ENCODE data around the gene LIN52. TPM values are rescaled to one million over a fixed set of nuclear protein-coding genes. Genes with fewer than 3 reads are reported as not detected.

LIN52 gene
- total and polyA plus RNA-seq, 9 of the 15 experiments (the other 6 are each of a cell fraction or from before 2014, with no cell fraction given), result 4.6 to 11.8 (median 9.2) TPM

DNA sequence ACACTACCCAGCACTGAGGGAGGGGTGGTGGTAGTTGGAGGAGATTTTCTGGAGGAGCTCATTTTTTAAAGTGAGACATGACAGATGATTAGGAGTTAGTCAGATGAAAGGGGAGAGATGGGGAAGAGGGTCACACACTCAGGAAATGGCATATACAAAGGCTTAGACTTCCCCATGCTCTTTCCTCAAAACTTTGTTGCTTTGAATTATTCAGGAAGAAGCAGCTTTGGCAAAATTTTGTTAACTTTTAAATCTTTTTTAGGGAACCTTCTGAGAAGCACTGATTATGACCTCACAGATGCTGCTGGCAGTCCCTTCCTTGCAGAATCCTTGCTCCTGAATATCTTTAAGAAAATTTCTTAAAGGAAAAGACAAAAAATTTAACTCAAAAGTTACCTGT lies 20.3 kb upstream of the LIN52 start:
- H4K20me1 ChIP-seq (replicated peaks; ENCODE audit: control insufficient read depth, insufficient read depth, low read length), result no peaks in the 10 kb centered on the region
- H3K4me2 ChIP-seq (ENCODE audit: insufficient read depth, low read length), result no peak overlapping the region
- H3K79me2 ChIP-seq (ENCODE audit: control insufficient read depth, insufficient read depth, low read length), result no peaks in the 10 kb centered on the region
- no peak overlapping the region for H3K9ac ChIP-seq (ENCODE audit: insufficient read depth in 1 of 2, low read depth in 2 of 2, low read length in 2 of 2)
- ATAC-seq (no peak), FAIRE-seq (no peak), DNase-seq (ENCODE audit: extremely low read depth in 1 of 4, low spot score in 3 of 4) (no peak)
- H3K9me1 ChIP-seq (ENCODE audit: control insufficient read depth, insufficient read depth, low read length), result no peaks in the 10 kb centered on the region
- H3K27me3 ChIP-seq (ENCODE audit: control insufficient read depth in 2 of 2, insufficient read depth in 2 of 2, low read length in 2 of 2), result no peaks in the 10 kb centered on the region
- no TSS peak for BruUV-seq (replicated peaks)
- intact Hi-C loops (cut with micrococcal nuclease), result no loop called here
- in situ Hi-C loops (cut with MboI), result no loop called here
- no peaks in the 10 kb centered on the region for H3K9me3 ChIP-seq (replicated peaks; ENCODE audit: control insufficient read depth, insufficient read depth, low read depth, low read length)
- POLR2A ChIA-PET, result interaction anchor here (0.5 to 1.2 kb wide), 2 partner anchors 14 to 732 kb away, joined by 3 to 4 read pairs; no protein-coding TSS in a partner anchor
- H3K4me1 ChIP-seq (replicated peaks in 1 of 2; ENCODE audit: control insufficient read depth in 2 of 2, insufficient read depth in 2 of 2, low read length in 2 of 2), result peaks cover 0 to 7% of the 10 kb centered on the region in 2 experiments; a peak in 2 of 5 replicates
- TF ChIP-seq, protein P1, sequence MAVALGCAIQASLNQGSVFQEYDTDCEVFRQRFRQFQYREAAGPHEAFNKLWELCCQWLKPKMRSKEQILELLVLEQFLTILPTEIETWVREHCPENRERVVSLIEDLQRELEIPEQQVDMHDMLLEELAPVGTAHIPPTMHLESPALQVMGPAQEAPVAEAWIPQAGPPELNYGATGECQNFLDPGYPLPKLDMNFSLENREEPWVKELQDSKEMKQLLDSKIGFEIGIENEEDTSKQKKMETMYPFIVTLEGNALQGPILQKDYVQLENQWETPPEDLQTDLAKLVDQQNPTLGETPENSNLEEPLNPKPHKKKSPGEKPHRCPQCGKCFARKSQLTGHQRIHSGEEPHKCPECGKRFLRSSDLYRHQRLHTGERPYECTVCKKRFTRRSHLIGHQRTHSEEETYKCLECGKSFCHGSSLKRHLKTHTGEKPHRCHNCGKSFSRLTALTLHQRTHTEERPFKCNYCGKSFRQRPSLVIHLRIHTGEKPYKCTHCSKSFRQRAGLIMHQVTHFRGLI (CRISPR knock-in tag; IDR thresholded peaks at IDR 0.05), result no peak
- no peak for TF ChIP-seq JUND (IDR thresholded peaks at IDR 0.05; ENCODE audit: borderline replicate concordance, low read depth, low read length)
- TF ChIP-seq JUND (tag; IDR thresholded peaks at IDR 0.05; ENCODE audit: borderline replicate concordance, low read depth, low read length), result no peak
- no peak for TF ChIP-seq SRSF9 (IDR thresholded peaks at IDR 0.05; ENCODE audit: borderline replicate concordance, low read depth, low read length)
- TF ChIP-seq HLTF (IDR thresholded peaks at IDR 0.05), result no peak
- no peak for TF ChIP-seq ZEB2 (IDR thresholded peaks at IDR 0.05)
- TF ChIP-seq ARID3A (IDR thresholded peaks at IDR 0.05; ENCODE audit: borderline replicate concordance, low read depth, low read length), result no peak
- TF ChIP-seq CHCHD3 (CRISPR knock-in tag; IDR thresholded peaks at IDR 0.05), result no peak
- no peak for TF ChIP-seq PATZ1 (CRISPR knock-in tag; IDR thresholded peaks at IDR 0.05; ENCODE audit: borderline replicate concordance)
- TF ChIP-seq TAF9B (IDR thresholded peaks at IDR 0.05; ENCODE audit: partially characterized antibody), result no peak
- TF ChIP-seq CAMTA2 (CRISPR knock-in tag; conservative IDR thresholded peaks at IDR 0.05), result no peak
- no peak for TF ChIP-seq NR2C2 (CRISPR knock-in tag; IDR thresholded peaks at IDR 0.05)
- TF ChIP-seq NR2C2 (tag; IDR thresholded peaks at IDR 0.05), result no peak
- TF ChIP-seq PRPF4 (IDR thresholded peaks at IDR 0.05; ENCODE audit: insufficient read depth, low read depth, low read length, poor library complexity, severe bottlenecking), result no peak
- TF ChIP-seq, protein P2, sequence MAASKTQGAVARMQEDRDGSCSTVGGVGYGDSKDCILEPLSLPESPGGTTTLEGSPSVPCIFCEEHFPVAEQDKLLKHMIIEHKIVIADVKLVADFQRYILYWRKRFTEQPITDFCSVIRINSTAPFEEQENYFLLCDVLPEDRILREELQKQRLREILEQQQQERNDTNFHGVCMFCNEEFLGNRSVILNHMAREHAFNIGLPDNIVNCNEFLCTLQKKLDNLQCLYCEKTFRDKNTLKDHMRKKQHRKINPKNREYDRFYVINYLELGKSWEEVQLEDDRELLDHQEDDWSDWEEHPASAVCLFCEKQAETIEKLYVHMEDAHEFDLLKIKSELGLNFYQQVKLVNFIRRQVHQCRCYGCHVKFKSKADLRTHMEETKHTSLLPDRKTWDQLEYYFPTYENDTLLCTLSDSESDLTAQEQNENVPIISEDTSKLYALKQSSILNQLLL (CRISPR knock-in tag; IDR thresholded peaks at IDR 0.05; ENCODE audit: borderline replicate concordance), result no peak
- TF ChIP-seq RHOXF2B (CRISPR knock-in tag; conservative IDR thresholded peaks at IDR 0.05), result no peak
- TF ChIP-seq NCOA4 (IDR thresholded peaks at IDR 0.05; ENCODE audit: partially characterized antibody), result no peak
- no peak for TF ChIP-seq TAF7 (tag; IDR thresholded peaks at IDR 0.05)
- H3K4me3 ChIP-seq, result no peak overlapping the region
- H3K36me3 ChIP-seq (ENCODE audit: control insufficient read depth, insufficient read depth, low read length), result no peaks in the 10 kb centered on the region
- H3K27ac ChIP-seq (ENCODE audit: extremely low read depth, low read depth, low read length), result no peak overlapping the region
- CTCF ChIA-PET (ENCODE audit: low intra/inter-chr PET ratio), result no interaction called here
- no peak overlapping the region for H2AFZ ChIP-seq (ENCODE audit: low read depth, low read length)
